Hematopoietic multipotent progenitor cell treated with erythropoietin and hydrocortisone succinate and interleukin-3 and kit ligand, for 15 days (in vitro differentiated cells): ENCODE results near the gene PPFIA1.

Experiments used
- DNase-seq: peaks from one replicate; pipeline ENCODE4 v3.0.0-alpha.2; 2015; ENCODE audit warnings: low spot score

Gene PPFIA1

GRCh38 chr11:70297341-70297740, 26.9 kb downstream of the PPFIA1 start:
- no peak for DNase-seq

- no peak for DNase-seq
Measured at GRCh38 chr11:70298243-70298915, 27.9 kb downstream of the PPFIA1 start.

- no peak for DNase-seq
Measured at GRCh38 chr11:70299636-70300035, 29.1 kb downstream of the PPFIA1 start.

DNA sequence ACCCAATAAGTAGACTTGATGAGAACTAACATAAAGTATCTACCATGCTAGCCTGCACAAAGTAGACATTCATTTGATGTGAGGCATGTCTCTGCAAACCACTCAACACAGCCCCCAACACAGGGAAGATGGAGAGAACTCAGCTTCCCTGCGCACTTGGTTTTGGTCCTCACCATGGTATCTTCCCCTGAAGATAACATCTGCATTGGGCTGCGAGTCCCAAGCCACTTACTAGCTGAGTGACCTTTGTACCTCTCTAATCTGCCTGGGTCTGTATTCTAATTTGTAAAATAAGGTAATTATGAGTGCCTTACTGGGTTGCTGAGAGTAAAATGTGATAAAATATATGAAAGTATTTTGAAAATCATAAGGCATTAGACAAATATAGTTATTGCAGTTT, 30.7 kb downstream of the PPFIA1 start:
- no peak for DNase-seq

- DNase-seq: no peak
Measured at GRCh38 chr11:70301721-70302418, 31.4 kb downstream of the PPFIA1 start.

DNA sequence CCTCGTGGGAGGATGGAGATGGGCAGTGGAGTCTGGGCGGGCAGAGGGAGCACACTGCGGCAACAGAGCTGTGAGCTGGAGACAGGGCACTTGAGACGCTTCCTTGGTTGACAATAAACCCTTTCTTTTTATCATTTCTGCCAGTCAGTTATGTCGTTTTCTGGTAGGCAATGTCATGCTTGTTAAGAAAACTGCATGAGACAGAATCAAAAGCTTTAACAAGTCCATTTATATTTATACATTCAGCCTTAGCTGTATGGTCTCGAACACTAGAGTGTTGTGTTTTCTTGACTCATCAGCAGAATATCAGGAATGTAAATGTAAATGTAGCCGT, 31.9 kb downstream of the PPFIA1 start:
- no peak for DNase-seq

- no peak for DNase-seq
Measured at GRCh38 chr11:70303070-70303469, 32.6 kb downstream of the PPFIA1 start.

DNA sequence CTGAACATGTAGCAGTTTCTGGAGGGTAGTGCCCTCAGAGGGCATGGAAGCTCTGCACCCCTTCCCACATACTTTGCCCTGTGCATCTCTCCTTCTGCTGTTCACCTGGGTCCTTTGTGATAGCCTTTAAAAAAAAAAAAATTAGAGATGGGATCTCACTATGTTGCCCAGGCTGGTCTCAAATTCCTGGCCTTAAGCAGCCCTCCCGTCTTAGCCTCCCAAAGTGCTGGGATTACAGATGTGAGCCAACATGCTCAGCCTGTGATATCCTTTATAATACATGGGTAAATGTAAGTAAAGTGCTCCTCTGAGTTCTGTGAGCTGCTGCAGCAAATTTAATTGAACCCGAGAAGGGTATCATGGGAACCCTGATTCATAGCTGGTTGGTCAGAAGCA, 33.7 kb downstream of the PPFIA1 start:
- no peak for DNase-seq

- DNase-seq: no peak
Measured at GRCh38 chr11:70305501-70305900, 35.0 kb downstream of the PPFIA1 start.

DNA sequence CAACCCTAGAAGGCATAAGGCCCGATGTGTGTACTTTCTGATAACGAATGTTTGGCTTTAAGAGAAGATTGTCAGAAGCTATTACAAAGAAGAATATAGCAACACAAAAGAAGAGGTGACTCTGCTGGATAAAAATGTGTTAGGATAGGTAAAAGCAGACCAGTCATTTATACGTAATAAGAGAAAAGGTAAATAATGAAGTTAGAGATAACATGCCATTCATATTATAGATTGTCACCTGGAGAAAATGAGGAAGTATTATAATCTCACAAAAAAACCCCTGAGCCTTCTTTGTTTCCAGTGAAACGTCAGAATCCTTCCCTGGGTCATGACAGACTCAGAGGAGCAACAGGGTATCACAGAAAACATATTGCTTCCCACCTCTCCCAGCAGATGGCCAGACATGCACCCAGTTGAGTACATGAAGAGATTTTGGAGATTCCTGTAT, 36.1 kb downstream of the PPFIA1 start:
- no peak for DNase-seq

GRCh38 chr11:70307176-70307575, 36.7 kb downstream of the PPFIA1 start:
- no peak for DNase-seq

DNA sequence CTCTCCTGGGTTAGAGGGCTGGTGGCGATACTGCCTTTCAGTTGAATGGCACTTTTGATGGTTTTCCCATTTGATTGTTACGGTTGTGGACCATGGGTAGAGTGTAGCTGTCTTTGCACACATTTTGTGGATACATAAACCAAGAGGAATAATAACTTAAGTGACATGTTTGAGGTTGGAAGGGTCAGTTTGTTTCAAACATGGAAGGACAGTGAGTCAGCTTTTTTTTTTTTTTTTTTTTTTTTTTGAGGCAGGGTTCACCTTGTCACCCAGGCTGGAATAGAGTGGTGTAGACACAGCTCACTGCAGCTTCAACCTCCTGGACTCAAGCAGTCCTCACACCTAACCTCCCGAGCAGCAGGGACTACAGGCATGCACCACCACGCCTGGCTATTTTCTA, 41.1 kb downstream of the PPFIA1 start:
- no peak for DNase-seq

DNA sequence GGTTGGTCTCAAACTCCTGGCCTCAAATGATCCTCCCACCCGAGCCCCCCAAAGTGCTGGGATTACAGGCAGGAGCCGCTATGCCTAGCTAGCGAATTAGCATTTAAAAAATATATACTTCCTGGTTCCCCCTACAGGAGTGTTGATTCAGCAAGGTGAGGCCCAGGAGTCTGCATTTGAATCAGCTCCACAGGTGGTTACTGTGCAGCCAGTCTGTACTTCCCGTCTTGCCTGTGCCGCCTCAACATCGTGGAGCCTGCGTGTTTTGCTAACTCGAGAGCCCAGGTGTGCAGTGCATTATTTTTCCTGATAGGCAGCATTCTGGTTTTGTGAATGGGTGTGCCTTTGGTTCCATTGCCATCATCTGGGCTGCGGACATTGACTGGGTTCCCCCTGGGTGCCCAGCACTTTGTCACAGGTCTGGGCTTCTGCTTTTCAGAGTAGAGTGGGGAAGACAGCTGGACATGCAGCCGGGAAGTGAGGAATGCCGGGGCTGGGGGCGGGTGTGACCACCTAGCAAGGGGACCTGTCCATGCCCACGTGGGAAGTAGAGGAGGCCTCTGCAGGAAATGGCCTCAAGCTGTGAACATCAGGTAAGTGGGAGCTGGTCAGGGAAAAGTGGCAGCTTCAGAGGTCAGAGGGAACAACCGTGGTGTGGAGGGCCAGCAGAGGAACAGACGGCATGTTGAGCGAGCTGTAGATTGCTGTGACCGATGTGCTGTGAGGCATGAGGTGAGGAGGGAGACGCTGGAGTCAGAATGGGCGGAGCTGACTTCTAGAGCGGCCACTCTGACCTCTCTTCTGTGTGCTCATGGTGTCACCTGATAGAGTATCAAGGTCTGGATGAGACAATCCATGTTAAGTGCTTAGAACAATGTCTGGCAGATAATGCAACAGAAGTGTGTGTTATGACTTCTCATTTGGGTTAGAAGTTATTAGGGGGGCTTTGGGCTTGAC, 42.2 kb downstream of the PPFIA1 start:
- no peak for DNase-seq

DNA sequence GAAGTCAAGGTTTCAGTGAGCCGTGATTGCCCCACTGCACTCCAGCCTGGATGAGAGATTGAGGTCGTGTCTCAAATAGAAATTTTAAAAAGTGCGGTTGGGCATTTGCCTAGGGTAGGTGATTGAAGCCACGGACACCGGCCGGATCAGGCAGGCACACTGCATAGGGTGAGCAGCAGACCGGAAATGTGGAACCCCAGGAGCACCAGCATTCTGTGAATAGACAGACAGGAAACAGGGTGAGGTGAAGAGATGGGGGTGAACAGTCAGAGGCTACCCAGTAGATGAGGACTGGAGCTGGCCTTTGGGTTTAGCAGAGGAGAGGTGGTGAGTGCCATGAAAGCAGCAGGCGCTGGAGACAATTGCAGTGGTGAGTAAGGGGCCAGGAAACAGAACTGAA, 43.5 kb downstream of the PPFIA1 start:
- no peak for DNase-seq

DNA sequence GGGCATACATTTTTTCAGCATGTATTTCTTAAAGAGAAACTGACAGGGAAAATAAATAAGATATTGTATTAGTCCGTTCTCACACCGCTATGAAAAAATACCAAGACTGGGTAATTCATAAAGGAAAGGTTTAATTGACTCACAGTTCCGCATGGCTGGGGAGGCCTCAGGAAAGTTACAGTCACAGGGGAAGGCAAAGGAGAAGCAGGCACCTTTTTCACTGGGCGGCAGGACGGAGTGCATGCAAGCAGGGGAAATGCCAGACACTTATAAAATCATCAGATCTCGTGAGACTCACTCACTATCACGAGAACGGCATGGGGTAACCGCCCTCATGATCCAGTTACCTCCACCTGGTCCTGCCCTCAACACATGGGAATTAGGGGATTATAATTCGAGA, 44.2 kb downstream of the PPFIA1 start:
- DNase-seq: no peak

- DNase-seq: no peak
Measured at GRCh38 chr11:70315716-70316115, 45.2 kb downstream of the PPFIA1 start.

GRCh38 chr11:70317581-70318305, 47.3 kb downstream of the PPFIA1 start:
- no peak for DNase-seq

- DNase-seq: no peak
Measured at GRCh38 chr11:70319396-70320076, 49.0 kb downstream of the PPFIA1 start.

- DNase-seq: no peak
Measured at GRCh38 chr11:70322666-70323065, 52.2 kb downstream of the PPFIA1 start.

GRCh38 chr11:70323806-70324205, 53.3 kb downstream of the PPFIA1 start:
- DNase-seq: no peak

GRCh38 chr11:70324376-70325115, 54.1 kb downstream of the PPFIA1 start:
- DNase-seq: no peak
